ENCODE data around the gene SAMD13. TPM values are rescaled to one million over a fixed set of nuclear protein-coding genes. Genes with fewer than 3 reads are reported as not detected.

SAMD13 gene
- total RNA-seq: 0.70 and 0.99 TPM in 2 replicates
- 0.34 TPM for polyA plus RNA-seq (2012)

GRCh38 chr1:84301004-84301784, at the start of gene SAMD13:
TSS of gene SAMD13 (plus strand) at chr1:84301708. CDS start at chr1:84303235, 1,527 bp downstream.
- peak; percentile 79 for DNase-seq (ENCODE audit: low read depth)

- peak; percentile 13 for DNase-seq (ENCODE audit: low read depth)
These were observed 48.5 kb upstream of the SAMD13 start for GRCh38 chr1:84253036-84253435.

GRCh38 chr1:84253891-84254290, 47.6 kb upstream of the SAMD13 start:
- peak; percentile 88 for DNase-seq (ENCODE audit: low read depth)

- DNase-seq (ENCODE audit: low read depth): no peak
These were observed 46.7 kb upstream of the SAMD13 start for GRCh38 chr1:84254703-84255238.

GRCh38 chr1:84255582-84255981, 45.9 kb upstream of the SAMD13 start:
- no peak for DNase-seq (ENCODE audit: low read depth)

- no peak for DNase-seq (ENCODE audit: low read depth)
These were observed 43.9 kb upstream of the SAMD13 start for GRCh38 chr1:84257617-84258016.

GRCh38 chr1:84259376-84259775, 42.1 kb upstream of the SAMD13 start:
- no peak for DNase-seq (ENCODE audit: low read depth)

GRCh38 chr1:84259989-84260388, 41.5 kb upstream of the SAMD13 start:
- no peak for DNase-seq (ENCODE audit: low read depth)

GRCh38 chr1:84260852-84261518, 40.5 kb upstream of the SAMD13 start:
- no peak for DNase-seq (ENCODE audit: low read depth)

GRCh38 chr1:84264961-84265360, 36.5 kb upstream of the SAMD13 start:
- DNase-seq (ENCODE audit: low read depth): no peak

GRCh38 chr1:84265867-84266266, 35.6 kb upstream of the SAMD13 start:
- no peak for DNase-seq (ENCODE audit: low read depth)

GRCh38 chr1:84266748-84267147, 34.8 kb upstream of the SAMD13 start:
- no peak for DNase-seq (ENCODE audit: low read depth)

GRCh38 chr1:84267476-84267875, 34.0 kb upstream of the SAMD13 start:
- DNase-seq (ENCODE audit: low read depth): no peak

GRCh38 chr1:84268346-84268745, 33.2 kb upstream of the SAMD13 start:
- no peak for DNase-seq (ENCODE audit: low read depth)

GRCh38 chr1:84269306-84269705, 32.2 kb upstream of the SAMD13 start:
- no peak for DNase-seq (ENCODE audit: low read depth)

- no peak for DNase-seq (ENCODE audit: low read depth)
These were observed 29.9 kb upstream of the SAMD13 start for GRCh38 chr1:84271441-84272151.

- no peak for DNase-seq (ENCODE audit: low read depth)
These were observed 29.1 kb upstream of the SAMD13 start for GRCh38 chr1:84272401-84272800.

- no peak for DNase-seq (ENCODE audit: low read depth)
These were observed 24.0 kb upstream of the SAMD13 start for GRCh38 chr1:84277343-84278059.

GRCh38 chr1:84278905-84279304, 22.6 kb upstream of the SAMD13 start:
- DNase-seq (ENCODE audit: low read depth): no peak

- DNase-seq (ENCODE audit: low read depth): no peak
These were observed 20.6 kb upstream of the SAMD13 start for GRCh38 chr1:84280912-84281311.

GRCh38 chr1:84282780-84283333, 18.7 kb upstream of the SAMD13 start:
- no peak for DNase-seq (ENCODE audit: low read depth)
